Left ventricle myocardium inferior (tissue), 1 donor: Measurements from ENCODE around the gene RGS6. TPM values are rescaled to one million over a fixed set of nuclear protein-coding genes. Genes with fewer than 3 reads are reported as not detected.

Source experiments
- DNase-seq: peaks from one replicate; pipeline ENCODE4 v3.0.0-alpha.2; 2020
- H3K27ac ChIP-seq: fragments of 200-600 bp; replicated peaks from 2 replicates; pipeline ENCODE4 v1.8.0; 2021
- H3K27me3 ChIP-seq: fragments of 200-600 bp; 2 replicates; pipeline ENCODE4 v1.8.0; 2021; ENCODE audit warnings: low read depth
- H3K36me3 ChIP-seq: fragments of 200-600 bp; 2 replicates; pipeline ENCODE4 v1.8.0; 2021
- H3K4me1 ChIP-seq: fragments of 200-600 bp; 2 replicates; pipeline ENCODE4 v1.8.0; 2021
- H3K4me3 ChIP-seq: fragments of 200-600 bp; 2 replicates; pipeline ENCODE4 v1.8.0; 2021; ENCODE audit warnings: mild to moderate bottlenecking, moderate library complexity
- H3K9me3 ChIP-seq: fragments of 200-600 bp; replicated peaks from 2 replicates; pipeline ENCODE4 v1.8.0; 2021
- intact Hi-C: fragments of 100-400 bp; cut with micrococcal nuclease; formaldehyde crosslinking; loops from one replicate; pipeline ENCODE4 v1.11.0; 2022
- total RNA-seq: library from RNA; stranded (reverse); fragmentation: NEBNext Ultra II Directional; extraction: Animal tissue kit (Norgen Biotek cat#: 25700); gene quantifications from one replicate; pipeline ENCODE4 v1.2.1, GENCODE V29; 2021
- TF ChIP-seq, protein P1 (sequence below): fragments of 200-600 bp; IDR thresholded peaks from 2 replicates; pipeline ENCODE4 v1.8.0; 2021; ENCODE audit warnings: antibody characterized with exemption, mild to moderate bottlenecking, borderline replicate concordance
- donor health status: DM: no; HTN: yes; CAD: no; lungs with severe emphysema.

The RGS6 gene
- total RNA-seq, 1 donor from 2014 or later: 23.0 TPM

DNA sequence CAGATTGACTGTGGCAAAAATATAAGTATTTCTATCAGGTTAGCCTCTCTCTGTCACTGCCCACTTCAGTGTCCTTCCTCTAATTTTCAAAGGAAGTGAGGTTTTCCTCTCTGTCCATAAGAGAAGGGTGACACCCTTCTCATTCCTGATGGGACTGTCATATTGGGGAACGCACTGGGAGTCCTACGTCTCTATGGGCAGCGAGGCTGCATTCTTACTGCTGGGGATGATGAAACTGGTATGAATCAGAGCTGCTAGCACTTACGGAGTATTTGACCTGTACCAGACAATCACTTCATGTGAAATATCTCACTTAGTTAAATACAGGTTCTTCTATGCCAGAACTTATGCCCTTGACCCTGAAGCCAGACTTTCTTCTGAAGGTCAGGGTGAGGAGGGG is 525.4 kb downstream of the RGS6 start:
- Histone ChIP-seq H3K27ac (no peak overlapping the region), H3K4me1 (no peaks in the 10 kb centered on the region), H3K4me3 (no peak overlapping the region), H3K9me3 (no peaks in the 10 kb centered on the region), H3K36me3 (peaks cover 10% of the 10 kb centered on the region), H3K27me3 (no peaks in the 10 kb centered on the region)
- DNase-seq: no peak
- intact Hi-C loops: no loop called here
- TF ChIP-seq, protein P1, sequence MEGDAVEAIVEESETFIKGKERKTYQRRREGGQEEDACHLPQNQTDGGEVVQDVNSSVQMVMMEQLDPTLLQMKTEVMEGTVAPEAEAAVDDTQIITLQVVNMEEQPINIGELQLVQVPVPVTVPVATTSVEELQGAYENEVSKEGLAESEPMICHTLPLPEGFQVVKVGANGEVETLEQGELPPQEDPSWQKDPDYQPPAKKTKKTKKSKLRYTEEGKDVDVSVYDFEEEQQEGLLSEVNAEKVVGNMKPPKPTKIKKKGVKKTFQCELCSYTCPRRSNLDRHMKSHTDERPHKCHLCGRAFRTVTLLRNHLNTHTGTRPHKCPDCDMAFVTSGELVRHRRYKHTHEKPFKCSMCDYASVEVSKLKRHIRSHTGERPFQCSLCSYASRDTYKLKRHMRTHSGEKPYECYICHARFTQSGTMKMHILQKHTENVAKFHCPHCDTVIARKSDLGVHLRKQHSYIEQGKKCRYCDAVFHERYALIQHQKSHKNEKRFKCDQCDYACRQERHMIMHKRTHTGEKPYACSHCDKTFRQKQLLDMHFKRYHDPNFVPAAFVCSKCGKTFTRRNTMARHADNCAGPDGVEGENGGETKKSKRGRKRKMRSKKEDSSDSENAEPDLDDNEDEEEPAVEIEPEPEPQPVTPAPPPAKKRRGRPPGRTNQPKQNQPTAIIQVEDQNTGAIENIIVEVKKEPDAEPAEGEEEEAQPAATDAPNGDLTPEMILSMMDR: no peak

DNA sequence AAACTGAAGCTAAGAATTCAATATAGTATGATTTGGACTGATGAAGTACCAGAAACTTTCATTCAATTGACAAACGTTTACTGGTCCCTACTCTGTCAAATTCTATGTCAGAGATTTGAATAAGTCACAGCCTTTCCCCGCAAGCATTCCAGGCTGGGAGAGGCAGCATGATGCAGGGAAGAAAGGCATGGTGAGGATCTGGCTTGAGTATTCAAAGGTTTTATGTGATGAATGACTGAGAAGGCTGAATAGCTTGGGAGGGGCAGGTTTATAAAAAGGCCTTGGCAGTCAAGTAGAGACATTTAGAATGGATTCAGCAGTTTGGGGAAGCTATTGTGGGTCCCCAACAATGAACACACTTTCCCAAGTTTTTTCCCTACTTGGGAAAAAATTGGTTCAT is 529.8 kb downstream of the RGS6 start:
- DNase-seq: no peak
- Histone ChIP-seq H3K27me3 (no peaks in the 10 kb centered on the region), H3K36me3 (peaks cover 19% of the 10 kb centered on the region), H3K27ac (no peak overlapping the region), H3K4me1 (no peaks in the 10 kb centered on the region), H3K4me3 (no peak overlapping the region), H3K9me3 (peaks cover 15% of the 10 kb centered on the region)
- TF ChIP-seq, protein P1: no peak
- intact Hi-C loops: no loop called here

DNA sequence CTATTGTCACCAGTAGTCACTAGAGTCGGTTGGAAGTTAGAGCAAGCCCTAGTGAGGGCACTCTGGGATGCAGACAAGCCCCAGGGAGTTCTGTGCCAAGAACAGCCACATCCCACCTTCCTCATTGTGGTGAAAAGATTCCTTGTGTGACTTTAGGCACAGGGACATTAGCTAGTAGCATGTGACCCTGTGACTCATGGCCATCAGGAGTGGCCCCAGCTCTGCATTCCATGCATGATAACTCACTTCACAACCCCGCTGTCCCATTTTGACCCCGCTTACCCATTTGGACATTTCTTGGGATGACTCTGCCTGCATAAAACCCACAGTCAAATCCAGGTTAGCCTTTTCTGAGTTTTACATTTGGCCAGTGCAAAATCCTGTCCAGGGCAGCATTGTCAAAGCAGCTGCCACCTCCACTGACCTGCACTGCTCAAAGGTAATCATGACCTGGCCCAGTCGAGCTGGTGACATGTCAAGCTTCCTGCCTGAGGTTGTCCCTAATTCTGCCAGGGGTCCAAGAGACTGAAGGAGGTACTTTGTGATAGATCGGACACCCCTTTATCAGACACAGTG is 531.1 kb downstream of the RGS6 start:
- intact Hi-C loops: no loop called here
- Histone ChIP-seq H3K4me3 (no peak overlapping the region), H3K9me3 (peaks cover 15% of the 10 kb centered on the region), H3K4me1 (no peaks in the 10 kb centered on the region), H3K27me3 (no peaks in the 10 kb centered on the region), H3K27ac (no peak overlapping the region), H3K36me3 (peaks cover 16% of the 10 kb centered on the region)
- no peak for DNase-seq
- TF ChIP-seq, protein P1: no peak

DNA sequence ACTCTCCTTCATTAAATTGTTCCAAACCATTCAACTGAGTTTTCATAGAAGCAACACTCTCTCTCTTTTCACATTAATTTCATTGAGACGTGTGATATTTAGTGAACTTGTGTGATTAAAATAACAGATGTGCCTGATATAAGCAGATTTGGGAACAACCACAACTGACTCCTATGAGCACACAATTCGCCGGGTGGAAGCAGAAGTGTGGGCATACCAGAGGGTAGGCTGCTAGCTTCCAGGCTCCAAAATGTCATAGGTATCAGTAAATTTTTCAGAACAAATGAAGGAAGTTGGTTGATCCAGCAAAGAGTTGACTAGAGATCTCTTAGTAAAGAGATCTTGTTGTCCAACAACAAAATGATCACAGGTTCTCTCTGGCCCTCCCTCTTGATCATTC is 532.0 kb downstream of the RGS6 start:
- TF ChIP-seq, protein P1: no peak
- Histone ChIP-seq H3K9me3 (peaks cover 15% of the 10 kb centered on the region), H3K4me1 (no peaks in the 10 kb centered on the region), H3K36me3 (peaks cover 15% of the 10 kb centered on the region), H3K27ac (no peak overlapping the region), H3K4me3 (no peak overlapping the region), H3K27me3 (no peaks in the 10 kb centered on the region)
- DNase-seq: no peak
- intact Hi-C loops: no loop called here

DNA sequence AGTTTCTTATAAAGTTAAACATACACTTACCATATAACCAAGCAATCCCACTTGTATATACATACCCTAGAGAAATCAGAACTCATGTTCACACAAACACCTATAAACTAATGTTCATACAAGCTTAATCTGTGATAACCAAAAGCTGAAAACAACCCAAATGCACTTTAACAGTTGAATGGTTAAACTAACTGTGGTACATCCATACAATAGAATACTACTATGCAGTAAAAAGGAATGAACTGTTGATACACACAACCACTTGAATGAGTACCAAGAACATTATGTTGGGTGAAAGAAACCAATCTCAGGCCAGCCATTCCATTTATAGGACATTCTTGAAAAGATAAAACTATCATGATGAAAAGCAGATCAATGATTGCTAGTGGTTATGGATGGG is 534.1 kb downstream of the RGS6 start:
- H3K9me3 ChIP-seq: peaks cover 15% of the 10 kb centered on the region
- H3K27ac ChIP-seq: no peak overlapping the region
- peaks cover 10% of the 10 kb centered on the region for H3K36me3 ChIP-seq
- H3K4me3 ChIP-seq: no peak overlapping the region
- no peak for DNase-seq
- H3K4me1 ChIP-seq: no peaks in the 10 kb centered on the region
- no peaks in the 10 kb centered on the region for H3K27me3 ChIP-seq
- intact Hi-C loops: no loop called here
- TF ChIP-seq, protein P1: no peak

DNA sequence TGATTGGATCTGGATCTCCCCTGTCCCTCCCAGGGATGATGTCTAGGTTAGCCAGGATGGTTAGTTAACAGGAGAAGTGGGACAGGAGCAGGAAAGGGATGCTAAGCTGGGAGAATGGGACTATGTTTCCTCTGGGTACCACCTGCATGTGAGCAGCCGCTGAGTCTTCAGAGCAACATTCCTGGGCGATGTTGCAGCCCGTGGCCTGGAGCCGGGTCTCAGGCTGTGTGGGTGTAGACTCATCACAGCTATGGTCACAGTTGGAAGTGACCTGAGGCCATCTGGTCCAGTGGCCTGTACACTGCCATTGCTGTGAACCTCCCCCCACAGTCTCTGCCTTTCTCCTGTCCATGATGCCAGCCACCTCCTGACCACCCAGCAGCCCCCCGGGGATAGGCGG is 539.1 kb downstream of the RGS6 start:
- DNase-seq: no peak
- Histone ChIP-seq H3K4me1 (peaks cover 3% of the 10 kb centered on the region), H3K9me3 (peaks cover 7% of the 10 kb centered on the region), H3K27me3 (no peaks in the 10 kb centered on the region), H3K36me3 (peaks cover 2% of the 10 kb centered on the region), H3K27ac (no peak overlapping the region), H3K4me3 (no peak overlapping the region)
- TF ChIP-seq, protein P1: no peak
- intact Hi-C loops: no loop called here
